GM11168 (cell line): ENCODE measurements around the gene FNTB.
"Not testable (repeated sequence)": the region's sequence is repeated elsewhere in the genome, so short reads cannot be mapped to it uniquely, and the experiment has no call there.

Source experiments
- in situ Hi-C: fragments of 300-500 bp; cut with MboI; formaldehyde crosslinking; loops from one replicate; pipeline ENCODE4 v1.12.0; 2022; ENCODE audit warnings: low sequenced_read_pairs; ENCODE audit not compliant: unreplicated experiment

The FNTB gene

GRCh38 chr14:65077318-65077717, 90.6 kb downstream of the FNTB start:
- in situ Hi-C loops = no loop called here

- in situ Hi-C loops = no loop called here
Measured at GRCh38 chr14:65079201-65079600, 92.5 kb downstream of the FNTB start.

GRCh38 chr14:65079768-65080167, 93.1 kb downstream of the FNTB start:
- in situ Hi-C loops = no loop called here

- in situ Hi-C loops = no loop called here
Measured at GRCh38 chr14:65080960-65081747, 94.5 kb downstream of the FNTB start.

GRCh38 chr14:65082930-65083329, 96.2 kb downstream of the FNTB start:
- in situ Hi-C loops = no loop called here

GRCh38 chr14:65084554-65085505, 98.1 kb downstream of the FNTB start:
- in situ Hi-C loops = no loop called here

GRCh38 chr14:65086686-65087085, 100.0 kb downstream of the FNTB start:
- in situ Hi-C loops = not testable (repeated sequence)

- in situ Hi-C loops = not testable (repeated sequence)
Measured at GRCh38 chr14:65087835-65088234, 101.1 kb downstream of the FNTB start.

- in situ Hi-C loops = no loop called here
Measured at GRCh38 chr14:65092349-65092748, 105.7 kb downstream of the FNTB start.

- in situ Hi-C loops = no loop called here
Measured at GRCh38 chr14:65095633-65096205, 109.0 kb downstream of the FNTB start.

GRCh38 chr14:65096323-65097089, 109.8 kb downstream of the FNTB start:
- in situ Hi-C loops = no loop called here

- in situ Hi-C loops = no loop called here
Measured at GRCh38 chr14:65098586-65098985, 111.9 kb downstream of the FNTB start.

- in situ Hi-C loops = no loop called here
Measured at GRCh38 chr14:65100922-65101541, 114.3 kb downstream of the FNTB start.

GRCh38 chr14:65101631-65102440, 115.1 kb downstream of the FNTB start:
- in situ Hi-C loops = no loop called here

- in situ Hi-C loops = no loop called here
Measured at GRCh38 chr14:65102441-65103149, 115.9 kb downstream of the FNTB start, which contains the start of gene MAX. MAX (minus strand) TSS chr14:65102517; CDS start chr14:65102339, 178 bp downstream.

GRCh38 chr14:65103150-65103760, 116.6 kb downstream of the FNTB start:
- in situ Hi-C loops = no loop called here

GRCh38 chr14:65104791-65105190, 118.1 kb downstream of the FNTB start:
- in situ Hi-C loops = no loop called here

- in situ Hi-C loops = no loop called here
Measured at GRCh38 chr14:65106316-65106715, 119.6 kb downstream of the FNTB start.
